HG03457 (cell line): ENCODE results near the gene CBX2.
"Not testable (repeated sequence)": the region's sequence is repeated elsewhere in the genome, so short reads cannot be mapped to it uniquely, and the experiment has no call there.

ENCODE experiments used
- ATAC-seq: cut with Tn5 transposase; IDR thresholded peaks from one replicate; pipeline ENCODE4 v1.9.1; 2021; ENCODE audit warnings: moderate number of reproducible peaks; ENCODE audit not compliant: unreplicated experiment

The CBX2 gene

GRCh38 chr17:79742951-79743476, 34.9 kb upstream of the CBX2 start:
- no peak for ATAC-seq

GRCh38 chr17:79743614-79744013, 34.3 kb upstream of the CBX2 start:
- ATAC-seq, result no peak

GRCh38 chr17:79745641-79746105, 32.3 kb upstream of the CBX2 start:
- no peak for ATAC-seq

GRCh38 chr17:79746889-79747507, 30.9 kb upstream of the CBX2 start:
- ATAC-seq, result no peak

GRCh38 chr17:79747508-79748294, 30.2 kb upstream of the CBX2 start:
- no peak for ATAC-seq

- ATAC-seq, result no peak
Measured at GRCh38 chr17:79748295-79749099, 29.5 kb upstream of the CBX2 start.

- ATAC-seq, result no peak
Measured at GRCh38 chr17:79749156-79749815, 28.7 kb upstream of the CBX2 start.

GRCh38 chr17:79749958-79750357, 28.0 kb upstream of the CBX2 start:
- ATAC-seq, result no peak

- ATAC-seq, result no peak
Measured at GRCh38 chr17:79750650-79751545, 27.1 kb upstream of the CBX2 start.

GRCh38 chr17:79752175-79752574, 25.8 kb upstream of the CBX2 start:
- ATAC-seq, result no peak

- no peak for ATAC-seq
Measured at GRCh38 chr17:79754370-79754769, 23.6 kb upstream of the CBX2 start.

- ATAC-seq, result not testable (repeated sequence)
Measured at GRCh38 chr17:79754903-79755302, 23.0 kb upstream of the CBX2 start.

GRCh38 chr17:79755591-79755990, 22.4 kb upstream of the CBX2 start:
- ATAC-seq, result no peak

GRCh38 chr17:79757140-79757745, 20.7 kb upstream of the CBX2 start:
- no peak for ATAC-seq

GRCh38 chr17:79758271-79758670, 19.7 kb upstream of the CBX2 start:
- ATAC-seq, result no peak

GRCh38 chr17:79760197-79760906, 17.6 kb upstream of the CBX2 start:
- no peak for ATAC-seq

GRCh38 chr17:79761894-79762589, 15.9 kb upstream of the CBX2 start:
- no peak for ATAC-seq

- no peak for ATAC-seq
Measured at GRCh38 chr17:79765708-79766107, 12.2 kb upstream of the CBX2 start.
